Ectodermal cell (in vitro differentiated cells): Measurements from ENCODE around the gene FAM72B.
"Not testable (repeated sequence)": the region's sequence is repeated elsewhere in the genome, so short reads cannot be mapped to it uniquely, and the experiment has no call there.

Experiments
- H3K27ac ChIP-seq: 2 replicates; pipeline ENCODE4 v1.7.0; 2013; ENCODE audit warnings: mild to moderate bottlenecking, low read depth, low read length; ENCODE audit not compliant: insufficient read depth, poor library complexity, severe bottlenecking
- H3K27me3 ChIP-seq: 2 replicates; pipeline ENCODE4 v1.7.0; 2013; ENCODE audit warnings: mild to moderate bottlenecking, low read length; ENCODE audit not compliant: insufficient read depth, control insufficient read depth, poor library complexity, severe bottlenecking
- H3K36me3 ChIP-seq: one replicate; pipeline ENCODE4 v1.7.0; 2013; ENCODE audit warnings: low read length; ENCODE audit not compliant: control insufficient read depth, insufficient read depth
- H3K4me1 ChIP-seq: one replicate; pipeline ENCODE4 v1.7.0; 2013; ENCODE audit warnings: low read length; ENCODE audit not compliant: control insufficient read depth, insufficient read depth
- H3K4me3 ChIP-seq: 2 replicates; pipeline ENCODE4 v1.7.0; 2013; ENCODE audit warnings: low read depth, low read length, control low read depth; ENCODE audit not compliant: insufficient read depth
- H3K9me3 ChIP-seq: 2 replicates; pipeline ENCODE4 v1.7.0; 2013; ENCODE audit warnings: mild to moderate bottlenecking, low read length, moderate library complexity; ENCODE audit not compliant: control insufficient read depth
- WGBS, 2 experiments: methylation state at CpG; one replicate each; pipeline ENCODE4 v1.1.7; 2013; ENCODE audit warnings: missing lambda C conversion rate in 2 of 2; 5-methylcytosine and 5-hydroxymethylcytosine counted together

Gene FAM72B

DNA sequence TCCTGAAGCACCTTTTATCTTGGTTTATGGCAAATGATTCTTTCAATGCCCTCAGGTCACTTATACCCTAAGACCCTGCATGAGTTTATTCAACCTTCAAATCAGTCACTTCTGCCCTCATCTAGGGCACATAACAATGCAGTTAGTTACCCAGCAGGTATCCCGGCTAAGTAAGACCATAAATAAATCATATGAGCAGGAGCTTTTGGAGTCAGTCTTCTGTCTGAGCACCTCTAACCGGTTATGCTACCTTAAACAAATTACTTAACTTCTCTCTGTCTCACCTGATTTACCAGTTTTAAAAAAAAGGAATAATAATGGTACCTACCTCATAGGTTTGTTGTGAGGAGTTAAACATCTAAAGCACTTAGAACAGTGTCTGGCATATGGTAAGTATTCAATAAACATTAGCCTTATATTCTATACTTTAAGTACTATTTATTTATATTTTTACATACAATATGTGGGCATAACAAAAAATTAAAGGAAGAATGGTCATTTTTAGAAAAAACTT, 16.9 kb downstream of the FAM72B start:
- not testable (repeated sequence) for H3K27ac ChIP-seq, H3K4me1 ChIP-seq, H3K36me3 ChIP-seq, H3K27me3 ChIP-seq, H3K9me3 ChIP-seq, H3K4me3 ChIP-seq
- WGBS, 2 experiments: 100% methylated on average over 1 of the region's 2 CpGs; no CpG with 5 or more reads in 1 of the 2 experiments

DNA sequence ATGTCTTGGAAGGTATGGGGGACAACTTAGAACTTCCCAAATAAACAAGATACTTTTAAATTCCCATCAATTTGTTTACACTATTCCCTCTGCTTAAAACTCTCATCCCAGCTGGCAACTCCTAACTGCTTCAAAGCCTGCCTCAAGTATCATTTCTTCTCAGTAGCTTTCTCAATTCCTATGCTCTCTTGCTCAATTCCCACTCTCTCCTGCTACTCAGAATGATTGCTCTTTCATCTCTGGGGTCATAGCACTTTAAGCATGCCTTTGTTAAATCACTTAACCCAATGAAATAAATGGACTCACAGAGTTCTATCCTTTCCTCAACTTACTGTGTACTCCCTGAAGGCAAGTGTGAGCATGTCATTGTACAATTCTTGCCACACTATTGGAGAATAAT, 18.8 kb downstream of the FAM72B start:
- H3K36me3 ChIP-seq, H3K4me1 ChIP-seq, H3K27me3 ChIP-seq, H3K4me3 ChIP-seq, H3K27ac ChIP-seq, H3K9me3 ChIP-seq: not testable (repeated sequence)

DNA sequence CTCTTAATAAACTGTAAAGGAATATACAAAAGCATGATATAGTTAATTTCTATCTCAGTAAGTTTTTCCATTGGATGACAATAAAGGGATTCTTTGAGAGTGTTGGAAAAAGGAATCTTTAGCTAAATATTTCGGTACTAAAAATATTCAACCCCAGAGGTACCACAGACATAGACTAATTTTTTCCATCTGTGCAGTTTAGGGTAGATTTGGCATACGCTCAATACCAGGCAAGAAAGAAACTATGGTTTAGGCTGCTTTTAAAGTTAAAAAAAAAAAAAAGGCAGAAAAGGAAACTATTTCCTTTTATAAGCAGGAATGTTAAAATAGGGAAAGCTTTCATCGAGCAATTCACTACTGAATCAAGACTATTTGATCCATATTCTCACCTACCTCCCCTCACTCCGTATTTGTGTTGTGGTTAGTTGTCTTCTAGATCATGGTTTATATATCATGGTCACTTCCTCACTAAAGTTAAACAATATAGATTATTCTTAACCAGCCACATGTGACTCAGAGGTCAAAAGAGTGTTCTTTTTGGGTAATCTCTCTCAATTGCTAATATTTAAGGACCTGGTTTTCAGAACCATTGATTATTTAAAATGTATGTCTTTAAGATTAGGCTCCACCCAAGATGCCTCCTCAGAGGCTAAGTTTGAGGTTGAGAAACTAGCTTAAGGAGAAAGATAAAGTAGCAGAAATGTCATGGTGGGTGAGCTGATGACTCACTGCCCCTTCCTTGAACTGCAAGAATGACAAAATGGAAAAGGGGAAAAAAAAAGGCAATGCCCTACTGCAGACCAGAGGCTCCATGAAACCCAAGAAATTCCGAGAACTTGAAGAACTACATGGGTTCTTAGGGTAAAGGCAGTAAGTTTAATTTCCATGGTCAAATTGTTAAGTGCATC, 20.0 kb downstream of the FAM72B start:
- H3K4me3 ChIP-seq, H3K36me3 ChIP-seq, H3K27me3 ChIP-seq, H3K27ac ChIP-seq, H3K9me3 ChIP-seq, H3K4me1 ChIP-seq: not testable (repeated sequence)
- WGBS, 2 experiments: no CpG with 5 or more reads among the region's 5 CpGs

DNA sequence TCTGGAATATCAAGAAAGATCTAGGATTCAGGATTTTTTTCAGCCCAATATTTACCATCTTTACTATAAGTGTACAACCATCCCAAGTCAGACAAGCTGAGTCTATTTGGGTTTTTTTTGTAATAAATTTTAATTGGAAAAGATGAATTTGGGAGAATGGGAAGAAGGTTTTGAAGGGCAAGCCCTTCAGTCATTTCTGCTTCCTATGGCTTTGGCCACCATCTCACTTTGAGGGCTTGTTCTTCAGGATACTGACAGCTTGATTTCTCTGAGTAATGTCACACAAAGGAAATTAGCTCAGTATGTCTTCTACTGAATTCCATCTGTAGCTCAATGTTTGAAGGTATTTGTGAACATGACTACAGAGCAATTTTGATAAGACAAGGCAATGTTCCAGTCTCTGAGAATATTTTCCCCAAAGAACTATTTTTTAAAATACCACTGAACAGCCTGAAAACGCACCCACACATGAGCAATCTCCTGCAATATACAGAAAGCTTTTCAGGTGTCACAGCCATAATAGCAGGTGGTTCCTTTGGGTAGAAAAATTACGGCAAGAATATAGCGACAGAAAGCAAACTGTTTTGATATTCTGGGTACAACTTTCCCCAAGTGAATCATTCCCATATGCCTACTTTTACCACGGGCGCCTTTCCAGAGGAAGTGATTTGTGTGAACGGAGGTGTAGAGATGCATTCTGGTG, 22.8 kb downstream of the FAM72B start:
- H3K27me3 ChIP-seq, H3K27ac ChIP-seq, H3K9me3 ChIP-seq, H3K4me1 ChIP-seq, H3K36me3 ChIP-seq, H3K4me3 ChIP-seq: not testable (repeated sequence)
- WGBS, 2 experiments: 91 to 94% methylated on average over 1 to 2 of the region's 6 CpGs

DNA sequence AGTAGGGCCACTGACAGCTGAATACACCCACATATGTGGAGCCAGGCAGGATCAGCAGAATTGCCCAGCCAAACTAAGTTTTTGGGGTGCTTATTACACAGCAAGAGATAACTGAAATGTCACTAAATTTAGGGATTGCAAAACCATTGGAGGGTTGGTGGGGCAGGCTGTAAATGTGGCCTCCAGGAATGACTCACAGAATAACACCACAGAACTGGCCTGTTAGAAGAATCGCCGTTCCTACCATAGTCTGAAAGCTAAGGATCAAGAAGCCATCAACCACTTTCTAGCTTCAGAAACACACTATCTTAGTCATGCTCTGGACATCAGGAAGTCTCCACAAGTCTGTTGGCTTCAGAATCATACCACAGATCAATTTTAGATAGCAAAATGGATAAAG, 24.0 kb downstream of the FAM72B start:
- H3K4me1 ChIP-seq, H3K4me3 ChIP-seq, H3K27ac ChIP-seq, H3K27me3 ChIP-seq, H3K36me3 ChIP-seq, H3K9me3 ChIP-seq: not testable (repeated sequence)
- 100% methylated on average over 1 of the region's 2 CpGs; no CpG with 5 or more reads in 1 of the 2 experiments for WGBS, 2 experiments

DNA sequence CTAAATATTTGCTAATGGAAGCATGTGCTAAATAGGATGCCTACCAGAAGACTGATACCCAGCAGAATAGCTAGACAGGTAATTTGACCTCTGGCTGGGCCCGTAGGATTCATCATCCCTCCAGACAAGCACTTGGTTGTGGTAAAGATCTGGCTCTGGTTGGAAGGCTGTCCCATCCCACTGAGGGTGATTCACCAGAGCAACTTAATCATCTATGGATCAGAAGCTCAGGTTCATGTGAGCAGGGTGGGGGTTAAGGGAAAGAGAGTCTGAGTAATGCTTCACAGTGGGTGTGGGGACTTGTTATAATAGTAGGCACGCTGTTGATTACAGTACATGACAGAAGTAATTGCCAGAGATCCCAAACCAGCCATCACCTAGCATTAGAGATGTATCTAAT, 26.5 kb downstream of the FAM72B start:
- H3K27me3 ChIP-seq, H3K36me3 ChIP-seq, H3K4me1 ChIP-seq, H3K9me3 ChIP-seq, H3K27ac ChIP-seq, H3K4me3 ChIP-seq: not testable (repeated sequence)
- no CpG with 5 or more reads among the region's 2 CpGs for WGBS, 2 experiments

DNA sequence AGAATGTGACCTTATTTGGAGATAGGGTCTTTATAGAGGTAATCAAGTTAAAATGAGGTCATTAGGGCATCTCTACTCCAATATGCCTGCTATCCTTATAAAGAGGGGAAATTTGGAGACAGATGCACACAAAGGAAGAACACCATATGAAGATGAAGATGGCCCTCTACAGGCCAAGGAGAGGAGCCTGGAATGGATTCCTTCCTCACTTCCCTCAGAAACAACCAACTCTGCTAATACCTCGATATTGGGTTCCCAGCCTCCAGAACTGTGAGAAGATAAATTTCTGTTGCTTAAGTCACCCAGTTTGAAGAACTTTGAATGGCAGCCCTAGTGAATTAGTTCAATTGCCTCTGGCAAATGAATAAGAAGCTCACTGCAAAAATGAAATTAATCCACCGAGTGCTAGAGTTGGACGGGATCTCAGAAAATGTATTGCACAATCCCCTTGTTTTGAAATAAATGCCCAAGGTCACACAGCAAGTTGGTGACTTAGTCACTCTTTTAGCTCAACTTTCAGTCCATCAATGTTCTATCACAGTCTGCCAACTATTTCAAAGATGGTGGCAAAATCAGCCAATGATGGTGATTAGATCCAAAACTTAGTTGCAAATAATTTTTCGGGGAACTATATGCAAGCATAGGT, 27.1 kb downstream of the FAM72B start:
- not testable (repeated sequence) for H3K4me3 ChIP-seq, H3K9me3 ChIP-seq, H3K27ac ChIP-seq, H3K4me1 ChIP-seq, H3K36me3 ChIP-seq, H3K27me3 ChIP-seq
- no CpG with 5 or more reads among the region's 4 CpGs for WGBS, 2 experiments

DNA sequence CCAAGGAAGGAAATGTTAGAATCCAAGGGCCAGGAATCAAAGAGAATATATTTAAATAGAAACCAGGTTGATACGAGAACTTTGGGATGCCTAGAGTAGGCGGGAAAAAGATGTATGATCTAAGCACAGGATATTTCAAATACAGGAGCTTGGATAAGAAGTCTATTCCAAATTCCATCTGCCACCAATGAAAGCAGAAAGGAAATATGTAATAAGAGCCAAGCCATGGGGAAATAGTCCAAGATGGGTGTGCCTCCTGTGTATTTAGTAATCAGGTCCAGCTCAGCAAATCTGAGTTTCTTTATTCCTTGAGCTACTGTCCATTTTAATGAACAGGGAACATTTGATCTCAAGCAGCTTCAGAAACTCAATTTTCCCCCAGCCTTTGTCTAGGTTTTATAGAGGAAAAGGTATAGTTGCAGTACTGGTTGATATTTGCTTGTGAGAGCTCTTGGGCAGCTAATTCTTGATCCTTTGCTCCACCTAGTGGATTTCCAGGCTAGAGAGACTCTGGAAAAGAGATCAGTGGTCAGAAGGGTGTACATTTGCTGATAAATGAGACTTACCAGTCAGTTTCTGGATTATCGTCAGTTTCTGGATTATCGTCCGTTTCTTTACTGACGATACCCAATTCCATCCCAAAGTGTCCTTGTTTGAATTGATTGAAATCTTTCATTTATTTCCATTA, 28.3 kb downstream of the FAM72B start:
- H3K27me3 ChIP-seq, H3K36me3 ChIP-seq, H3K9me3 ChIP-seq, H3K4me3 ChIP-seq, H3K27ac ChIP-seq, H3K4me1 ChIP-seq: not testable (repeated sequence)
- 93 to 96% methylated on average over 4 to 5 of the region's 6 CpGs for WGBS, 2 experiments

DNA sequence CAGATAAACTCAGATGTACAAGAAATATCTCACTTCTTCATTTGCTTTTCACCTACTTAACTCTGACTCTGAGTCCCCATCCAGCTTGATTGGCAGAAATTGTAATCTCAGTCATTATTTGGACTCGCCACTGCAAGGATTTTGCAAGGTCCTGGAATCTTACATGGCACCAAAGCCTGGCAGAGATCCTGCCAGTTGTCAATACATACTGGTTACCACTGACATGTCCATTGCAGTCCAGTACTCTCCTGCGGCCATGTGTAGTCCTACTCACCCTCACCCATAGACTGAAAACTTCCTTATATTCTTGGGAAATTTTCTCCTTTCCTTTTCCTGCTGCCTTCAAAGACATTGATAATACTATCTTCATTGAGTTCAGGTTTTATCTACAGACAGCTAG, 29.3 kb downstream of the FAM72B start:
- H3K9me3 ChIP-seq, H3K27ac ChIP-seq, H3K4me1 ChIP-seq, H3K4me3 ChIP-seq, H3K36me3 ChIP-seq, H3K27me3 ChIP-seq: not testable (repeated sequence)
- WGBS, 2 experiments: 71 to 90% methylated on average over 1 of the region's 2 CpGs

DNA sequence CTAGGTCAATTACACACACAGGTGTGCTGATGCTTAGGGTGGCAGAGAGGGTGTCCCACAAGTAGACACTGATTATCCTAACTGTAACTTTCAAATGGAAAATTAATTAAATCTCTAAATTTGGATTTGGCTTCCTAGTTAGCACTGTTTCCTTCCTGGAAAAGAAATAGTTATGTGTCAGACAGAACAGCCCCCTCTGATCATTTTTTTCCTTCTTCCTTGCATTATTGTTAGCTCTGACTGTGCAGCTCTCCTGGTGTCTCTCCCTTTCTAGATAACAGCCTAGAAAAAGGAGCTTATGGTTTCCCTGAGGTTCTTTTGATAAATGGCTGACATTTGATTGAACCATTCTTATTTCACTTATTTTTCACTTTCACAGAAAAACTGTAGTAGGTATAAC, 31.4 kb downstream of the FAM72B start:
- not testable (repeated sequence) for H3K9me3 ChIP-seq, H3K27ac ChIP-seq, H3K4me1 ChIP-seq, H3K4me3 ChIP-seq, H3K36me3 ChIP-seq, H3K27me3 ChIP-seq
